Upper lobe of left lung (tissue), 6 donors: ENCODE data around the gene ARID4B. TPM values are rescaled to one million over a fixed set of nuclear protein-coding genes. Genes with fewer than 3 reads are reported as not detected.
"Not testable (repeated sequence)": the region's sequence is repeated elsewhere in the genome, so short reads cannot be mapped to it uniquely, and the experiment has no call there.

Experiments used
- ATAC-seq, 2 donors: fragments of 200-7000 bp; cut with Tn5 transposase; one replicate each; pipeline ENCODE4 v1.9.1; 2022; ENCODE audit warnings: mild to moderate bottlenecking in 2 of 2, moderate library complexity in 2 of 2; ENCODE audit not compliant: low FRiP score in 2 of 2
- DNase-seq, 2 donors: peaks; one replicate each; pipeline ENCODE4 v3.0.0-alpha.2; 2019 to 2020
- H3K27ac ChIP-seq, 4 donors: fragments of 200-600 bp; sonication (generic); one replicate each; pipeline ENCODE4 v1.5.1; 2016 to 2019
- H3K27me3 ChIP-seq, 4 donors: fragments of 200-600 bp; sonication (generic); one replicate each; pipeline ENCODE4 v1.5.1; 2017 to 2019
- H3K36me3 ChIP-seq, 4 donors: fragments of 200-600 bp; sonication (generic); one replicate each; pipeline ENCODE4 v1.5.1; 2016 to 2019
- H3K4me1 ChIP-seq, 4 donors: fragments of 200-600 bp; sonication (generic); one replicate each; pipeline ENCODE4 v1.5.1; 2018 to 2019
- H3K4me3 ChIP-seq, 4 donors: fragments of 200-600 bp; sonication (generic); one replicate each; pipeline ENCODE4 v1.5.1; 2017 to 2019; ENCODE audit warnings: mild to moderate bottlenecking in 2 of 4, moderate library complexity in 1 of 4
- H3K9me3 ChIP-seq, 4 donors: fragments of 200-600 bp; sonication (generic); one replicate each; pipeline ENCODE4 v1.5.1; 2018 to 2019
- EP300 ChIP-seq, 4 donors: sonication (generic); formaldehyde crosslinking; IDR thresholded peaks; one replicate each; pipeline ENCODE4 v1.5.1; 2017; ENCODE audit warnings: antibody characterized with exemption in 4 of 4, control low read depth in 2 of 4
- POLR2A ChIP-seq, 4 donors: fragments of 450-650 bp; IDR thresholded peaks; one replicate each; pipeline ENCODE4 v1.5.1; 2016 to 2017; ENCODE audit warnings: antibody characterized with exemption in 4 of 4, mild to moderate bottlenecking in 2 of 4
- POLR2AphosphoS5 ChIP-seq, 2 donors: sonication (generic); formaldehyde crosslinking; IDR thresholded peaks; one replicate each; pipeline ENCODE4 v1.5.1; 2017; ENCODE audit warnings: antibody characterized with exemption in 2 of 2
- WGBS, 2 donors: methylation state at CpG; one replicate each; pipeline ENCODE4 v1.1.5; 2017 to 2018; 5-methylcytosine and 5-hydroxymethylcytosine counted together
- total RNA-seq, 6 donors: library from RNA; depleted of rRNA in 4 of 6; stranded (reverse); fragments of >200 nt in 4 of 6; gene quantifications; one replicate each; pipeline versions ENCODE4 v1.1.0 to v1.2.1, GENCODE V29; 2016 to 2021
- TF ChIP-seq, protein P1 (sequence below), 6 experiments: fragments of 450-650 bp in 4 of 6; fragments of 200-600 bp in 2 of 6; sonication (generic) in 2 of 6; IDR thresholded peaks; one replicate each; pipeline ENCODE4 v1.5.1; 2016 to 2019; ENCODE audit warnings: antibody characterized with exemption in 6 of 6
- donor health status: DM: no; HTN: no; CAD: no; lungs with moderate emphysema.
- donor health status: DM: no; HTN: yes; CAD: no; lungs with severe emphysema.

Gene ARID4B
- total RNA-seq, 6 donors from 2014 or later, result 31.1 to 90.1 (median 51.3) TPM

DNA sequence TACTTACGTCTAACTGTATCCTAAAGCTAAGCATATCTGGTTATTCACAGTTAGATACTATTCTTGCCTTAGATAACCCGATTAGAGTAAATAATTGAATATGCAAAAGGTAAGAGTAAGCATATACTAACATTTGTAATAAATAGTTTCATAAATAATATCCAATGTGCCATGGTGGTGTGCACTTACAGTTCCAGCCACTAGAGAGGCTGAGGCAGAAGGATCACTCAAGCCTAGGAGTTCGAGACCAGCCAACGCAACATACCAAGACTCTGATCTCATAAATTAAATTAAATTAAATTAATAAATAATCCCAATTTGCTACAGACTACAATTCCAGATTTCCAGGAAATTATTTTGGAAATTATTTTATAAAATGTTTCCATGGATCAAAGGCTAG lies 12.2 kb downstream of the ARID4B start:
- H3K27ac ChIP-seq, result no peak overlapping the region
- H3K4me1 ChIP-seq, result peaks cover 10 to 57% (median 24%) of the 10 kb centered on the region in 4 donors
- peaks cover 0 to 24% (median 4%) of the 10 kb centered on the region in 4 donors for H3K36me3 ChIP-seq
- ATAC-seq (no peak), DNase-seq (no peak)
- H3K9me3 ChIP-seq, result no peaks in the 10 kb centered on the region
- WGBS, 2 donors, result 98% methylated on average over 4 of the region's 4 CpGs
- TF ChIP-seq POLR2A (IDR thresholded peaks at IDR 0.05), result no peak
- TF ChIP-seq EP300 (IDR thresholded peaks at IDR 0.05), result no peak
- TF ChIP-seq, protein P1, sequence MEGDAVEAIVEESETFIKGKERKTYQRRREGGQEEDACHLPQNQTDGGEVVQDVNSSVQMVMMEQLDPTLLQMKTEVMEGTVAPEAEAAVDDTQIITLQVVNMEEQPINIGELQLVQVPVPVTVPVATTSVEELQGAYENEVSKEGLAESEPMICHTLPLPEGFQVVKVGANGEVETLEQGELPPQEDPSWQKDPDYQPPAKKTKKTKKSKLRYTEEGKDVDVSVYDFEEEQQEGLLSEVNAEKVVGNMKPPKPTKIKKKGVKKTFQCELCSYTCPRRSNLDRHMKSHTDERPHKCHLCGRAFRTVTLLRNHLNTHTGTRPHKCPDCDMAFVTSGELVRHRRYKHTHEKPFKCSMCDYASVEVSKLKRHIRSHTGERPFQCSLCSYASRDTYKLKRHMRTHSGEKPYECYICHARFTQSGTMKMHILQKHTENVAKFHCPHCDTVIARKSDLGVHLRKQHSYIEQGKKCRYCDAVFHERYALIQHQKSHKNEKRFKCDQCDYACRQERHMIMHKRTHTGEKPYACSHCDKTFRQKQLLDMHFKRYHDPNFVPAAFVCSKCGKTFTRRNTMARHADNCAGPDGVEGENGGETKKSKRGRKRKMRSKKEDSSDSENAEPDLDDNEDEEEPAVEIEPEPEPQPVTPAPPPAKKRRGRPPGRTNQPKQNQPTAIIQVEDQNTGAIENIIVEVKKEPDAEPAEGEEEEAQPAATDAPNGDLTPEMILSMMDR (IDR thresholded peaks at IDR 0.05), result no peak
- TF ChIP-seq POLR2AphosphoS5 (IDR thresholded peaks at IDR 0.05), result no peak
- no peaks in the 10 kb centered on the region for H3K27me3 ChIP-seq
- H3K4me3 ChIP-seq, result no peak overlapping the region

DNA sequence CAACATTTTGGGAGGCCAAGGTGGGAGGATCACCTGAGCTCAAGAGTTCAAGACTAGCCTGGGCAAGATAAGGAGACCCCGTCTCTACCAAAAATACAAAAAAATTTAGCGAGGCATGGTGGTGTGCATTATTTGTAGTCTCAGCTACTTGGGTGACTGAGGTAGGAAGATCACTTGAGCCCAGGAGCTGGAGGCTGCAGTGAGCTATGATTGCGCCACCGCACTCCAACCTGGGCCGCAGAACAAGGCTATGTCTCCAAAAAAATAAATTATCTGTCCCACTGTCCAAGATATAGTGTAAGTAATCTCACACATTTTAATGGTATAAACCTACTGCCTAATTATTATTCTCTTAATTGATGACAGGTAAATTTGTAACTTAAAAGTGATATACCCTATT lies 12.8 kb downstream of the ARID4B start:
- Histone ChIP-seq H3K27me3 (no peaks in the 10 kb centered on the region), H3K36me3 (peaks cover 0 to 24% (median 4%) of the 10 kb centered on the region in 4 donors), H3K27ac (no peak overlapping the region), H3K9me3 (no peaks in the 10 kb centered on the region), H3K4me1 (peaks cover 10 to 56% (median 24%) of the 10 kb centered on the region in 4 donors), H3K4me3 (no peak overlapping the region)
- DNase-seq, result no peak
- ATAC-seq, result no peak
- TF ChIP-seq POLR2AphosphoS5 (IDR thresholded peaks at IDR 0.05) (no peak), POLR2A (IDR thresholded peaks at IDR 0.05) (no peak), EP300 (IDR thresholded peaks at IDR 0.05) (no peak)
- TF ChIP-seq, protein P1 (IDR thresholded peaks at IDR 0.05), result no peak
- 90 to 93% methylated on average over 5 of the region's 5 CpGs for WGBS, 2 donors

DNA sequence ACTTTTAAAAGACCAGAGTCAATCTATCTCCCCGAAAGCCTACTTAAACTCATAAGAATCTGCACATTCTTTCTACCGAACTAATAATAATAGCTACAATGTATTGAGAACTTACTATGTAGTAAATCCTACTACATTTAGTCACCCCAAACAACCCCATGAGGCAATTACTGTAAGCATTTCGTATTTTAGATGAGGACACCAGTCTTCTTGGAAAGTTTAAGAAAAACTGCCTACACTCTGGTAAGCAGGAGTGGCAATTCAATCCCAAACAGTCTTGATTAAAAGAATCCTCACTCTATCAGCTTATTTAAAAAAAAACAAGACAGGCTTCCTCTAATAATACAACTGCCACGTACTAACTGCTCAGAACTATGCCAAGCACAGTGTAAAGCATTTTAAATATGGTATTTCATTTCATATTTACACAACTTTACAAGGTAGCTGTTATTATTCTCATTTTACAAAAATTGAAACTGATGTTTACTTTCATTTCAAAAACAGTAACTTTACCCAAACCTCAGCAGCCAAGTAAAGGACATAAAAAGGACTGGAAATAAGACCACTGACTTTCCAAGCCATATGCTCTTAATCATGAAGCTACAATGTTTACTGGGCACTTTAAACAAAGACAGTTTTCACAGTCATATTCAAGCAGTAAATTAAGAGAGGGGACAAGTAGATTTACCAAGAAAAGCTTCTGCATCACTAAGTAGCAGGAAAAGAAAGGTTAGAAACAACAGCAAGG lies 13.9 kb downstream of the ARID4B start:
- no peak for ATAC-seq
- peaks cover 10 to 48% (median 25%) of the 10 kb centered on the region in 4 donors for H3K4me1 ChIP-seq

DNA sequence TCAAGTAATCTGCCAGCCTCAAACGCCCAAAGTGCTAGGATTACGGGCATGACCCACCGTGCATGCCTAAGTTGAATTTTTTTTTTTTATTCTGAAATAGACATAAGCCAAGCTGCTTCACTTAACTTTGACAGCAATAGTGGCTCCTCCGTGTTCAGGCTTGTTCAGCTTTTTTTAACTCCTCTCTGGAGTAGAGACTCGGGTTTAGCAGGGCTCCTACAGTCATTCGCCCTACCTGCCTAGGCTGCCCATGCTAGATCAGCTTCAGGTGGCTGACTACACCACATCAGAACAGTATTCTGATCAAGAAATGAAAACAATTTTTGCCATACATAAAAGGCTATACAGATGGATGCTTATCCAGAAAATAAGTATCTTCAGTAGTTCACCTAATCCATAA lies 14.7 kb downstream of the ARID4B start:
- no peaks in the 10 kb centered on the region for H3K27me3 ChIP-seq
- no peaks in the 10 kb centered on the region for H3K9me3 ChIP-seq
- TF ChIP-seq POLR2AphosphoS5 (IDR thresholded peaks at IDR 0.05), result no peak
- H3K4me3 ChIP-seq, result no peak overlapping the region
- DNase-seq (no peak), ATAC-seq (no peak)
- WGBS, 2 donors, result 70 to 72% methylated on average over 6 of the region's 6 CpGs
- H3K36me3 ChIP-seq, result peaks cover 0 to 9% (median under 1%) of the 10 kb centered on the region in 4 donors
- no peak overlapping the region for H3K27ac ChIP-seq
- peaks cover 10 to 47% (median 25%) of the 10 kb centered on the region in 4 donors for H3K4me1 ChIP-seq

More for the DNA sequence above, 13.9 kb downstream of the ARID4B start:
- Histone ChIP-seq H3K36me3 (peaks cover 0 to 17% (median 4%) of the 10 kb centered on the region in 4 donors), H3K27ac (no peak overlapping the region), H3K4me3 (no peak overlapping the region), H3K27me3 (no peaks in the 10 kb centered on the region), H3K9me3 (no peaks in the 10 kb centered on the region)
- 55 to 59% methylated on average over 4 of the region's 4 CpGs for whole genome bisulfite sequencing, 2 donors
- DNase-seq, result no peak
- TF ChIP-seq, protein P1 (IDR thresholded peaks at IDR 0.05), result no peak
- no peak for TF ChIP-seq POLR2AphosphoS5 (IDR thresholded peaks at IDR 0.05)

DNA sequence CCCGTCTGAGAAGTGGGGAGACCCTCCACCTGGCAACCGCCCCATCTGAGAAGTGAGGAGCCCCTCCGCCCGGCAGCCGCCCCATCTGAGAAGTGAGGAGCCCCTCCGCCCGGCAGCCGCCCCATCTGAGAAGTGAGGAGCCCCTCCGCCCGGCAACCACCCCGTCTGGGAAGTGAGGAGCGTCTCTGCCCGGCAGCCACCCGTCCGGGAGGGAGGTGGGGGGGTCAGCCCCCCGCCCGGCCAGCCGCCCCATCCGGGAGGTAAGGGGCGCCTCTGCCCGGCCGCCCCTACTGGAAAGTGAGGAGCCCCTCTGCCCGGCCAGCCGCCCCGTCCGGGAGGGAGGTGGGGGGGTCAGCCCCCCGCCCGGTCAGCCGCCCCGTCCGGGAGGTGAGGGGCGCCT lies 18.8 kb downstream of the ARID4B start:
- peak in 1 of 2 donors; percentile 45 for DNase-seq
- H3K27ac ChIP-seq, H3K9me3 ChIP-seq, H3K36me3 ChIP-seq, H3K4me3 ChIP-seq, H3K27me3 ChIP-seq, ATAC-seq: not testable (repeated sequence)
- 100% methylated on average over 1 of the region's 32 CpGs; no CpG with 5 or more reads in 1 of the 2 donors for WGBS, 2 donors
- peaks cover 20 to 44% (median 34%) of the 10 kb centered on the region in 4 donors for H3K4me1 ChIP-seq
